Muscle of arm (tissue), 12 donors: ENCODE measurements around the gene JAG2. TPM values are rescaled to one million over a fixed set of nuclear protein-coding genes. Genes with fewer than 3 reads are reported as not detected.
A peak's percentile ranks its signal among the peaks of the same experiment; 100 is the strongest.

Experiments used
- DNase-seq: peaks from one replicate; pipeline ENCODE4 v3.0.0-alpha.2; 2013
- polyA plus RNA-seq, 12 donors: library from polyadenylated mRNA; unstranded; fragments of 120-200 nt; gene quantifications; one replicate each; pipeline ENCODE4 v1.2.1, GENCODE V29; 2013; ENCODE audit not compliant: insufficient read length in 12 of 12

JAG2 gene
- polyA plus RNA-seq, 12 donors: 23.7 to 54.1 (median 34.0) TPM; not detected in 1

- no peak for DNase-seq
These were observed 35.8 kb upstream of the JAG2 start for GRCh38 chr14:105204206-105204930.

DNA sequence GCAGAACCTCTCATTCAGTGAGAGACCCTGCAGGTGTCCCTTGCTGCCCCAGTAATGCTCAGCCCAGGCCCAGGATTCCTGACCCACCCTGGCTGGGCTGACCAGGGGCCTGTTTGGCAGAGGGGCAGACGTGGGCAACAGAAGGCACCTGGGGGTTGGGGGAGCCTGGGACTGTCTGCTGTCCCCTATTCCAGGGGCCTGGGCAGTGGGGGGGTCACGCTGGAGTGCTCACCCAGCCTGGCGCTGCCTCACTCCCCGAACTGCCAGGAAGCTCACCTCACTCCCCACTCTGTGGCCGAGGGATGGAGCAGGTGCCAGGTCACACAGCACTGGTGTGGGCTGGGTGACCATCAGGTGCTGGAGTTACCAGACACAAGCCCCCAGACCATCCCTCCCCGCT is 35.1 kb upstream of the JAG2 start:
- no peak for DNase-seq

- DNase-seq: no peak
These were observed 34.5 kb upstream of the JAG2 start for GRCh38 chr14:105203057-105203531.

- no peak for DNase-seq
These were observed 33.4 kb upstream of the JAG2 start for GRCh38 chr14:105201925-105202513.

DNA sequence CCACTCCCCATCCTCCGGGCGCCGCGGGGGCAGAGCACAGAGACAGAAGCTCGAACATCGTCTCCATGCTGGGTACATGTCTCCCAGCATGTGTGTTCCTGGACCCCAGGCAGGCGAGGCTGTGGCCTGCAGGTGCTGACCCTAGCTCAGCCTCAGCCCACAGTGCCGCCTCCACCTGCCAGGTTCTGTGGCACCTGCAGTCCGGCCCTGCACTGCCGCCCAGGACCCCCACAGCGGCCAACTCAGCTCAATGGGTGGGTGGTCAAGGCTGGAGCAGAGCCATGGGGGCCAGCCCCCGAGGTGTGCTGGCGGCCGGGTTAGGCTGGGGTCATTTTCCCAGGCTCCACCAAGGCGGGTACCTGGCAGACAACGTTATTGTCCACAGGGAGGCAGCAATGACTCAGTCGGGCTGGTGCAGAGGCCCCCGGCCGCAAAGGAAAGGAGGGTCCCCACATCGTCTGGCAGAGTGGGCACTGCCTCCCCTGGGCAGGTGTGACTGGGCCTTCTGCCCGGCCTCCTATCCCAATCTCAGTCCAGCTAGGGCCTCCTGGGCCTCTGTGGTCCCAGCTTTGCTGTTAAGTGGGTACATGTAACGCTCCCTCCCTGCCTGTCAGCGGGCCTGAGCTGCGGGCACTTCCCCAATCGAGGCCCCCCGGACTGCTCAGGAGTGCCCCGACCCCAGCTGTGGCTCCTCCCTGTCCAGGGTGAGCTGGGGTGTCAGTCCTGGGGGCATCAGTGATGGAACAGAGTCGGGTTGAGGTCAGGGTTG is 32.8 kb upstream of the JAG2 start:
- no peak for DNase-seq

DNA sequence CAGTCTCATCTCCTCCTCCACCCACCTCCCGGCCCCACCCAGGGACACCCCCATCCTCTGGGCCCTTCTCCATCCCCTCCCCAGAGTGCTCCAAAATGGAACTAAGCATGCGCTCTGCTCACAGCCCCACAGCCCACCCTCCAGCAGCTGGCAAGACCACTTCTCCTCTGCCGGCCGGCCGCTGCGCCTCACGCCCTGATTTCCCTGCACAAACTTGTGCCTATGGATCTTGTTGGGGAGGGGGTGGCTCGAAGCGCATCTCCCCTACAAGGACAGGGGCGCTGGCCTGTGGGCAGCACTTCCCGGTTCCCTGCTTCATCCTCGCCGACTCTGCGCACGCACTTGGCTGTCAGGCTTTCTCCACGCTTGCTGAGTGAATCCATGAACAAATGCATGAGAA is 32.1 kb upstream of the JAG2 start:
- DNase-seq: no peak

- no peak for DNase-seq
These were observed 31.5 kb upstream of the JAG2 start for GRCh38 chr14:105200074-105200473.

GRCh38 chr14:105199093-105199492 is 30.5 kb upstream of the JAG2 start:
- DNase-seq: no peak

DNA sequence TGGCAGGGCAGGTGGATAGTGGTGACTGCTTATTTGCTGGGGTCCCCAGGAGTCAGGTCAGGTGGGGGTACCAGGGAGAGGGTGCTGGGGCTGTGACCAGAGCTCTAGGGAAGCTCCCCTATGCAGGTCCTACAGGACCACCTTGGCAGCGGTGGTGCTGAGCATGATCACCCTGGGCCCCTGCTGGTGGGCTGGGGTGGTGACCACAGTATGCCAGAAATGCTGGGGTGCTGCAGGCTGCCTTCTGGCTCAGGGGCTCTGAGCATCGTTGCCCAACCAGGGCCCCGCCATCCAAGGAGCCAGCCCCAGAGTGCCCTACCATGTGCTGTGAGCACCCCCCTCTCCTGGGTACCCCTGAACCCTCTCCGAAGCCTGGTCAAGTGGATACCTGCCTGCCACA is 30.0 kb upstream of the JAG2 start:
- no peak for DNase-seq

DNA sequence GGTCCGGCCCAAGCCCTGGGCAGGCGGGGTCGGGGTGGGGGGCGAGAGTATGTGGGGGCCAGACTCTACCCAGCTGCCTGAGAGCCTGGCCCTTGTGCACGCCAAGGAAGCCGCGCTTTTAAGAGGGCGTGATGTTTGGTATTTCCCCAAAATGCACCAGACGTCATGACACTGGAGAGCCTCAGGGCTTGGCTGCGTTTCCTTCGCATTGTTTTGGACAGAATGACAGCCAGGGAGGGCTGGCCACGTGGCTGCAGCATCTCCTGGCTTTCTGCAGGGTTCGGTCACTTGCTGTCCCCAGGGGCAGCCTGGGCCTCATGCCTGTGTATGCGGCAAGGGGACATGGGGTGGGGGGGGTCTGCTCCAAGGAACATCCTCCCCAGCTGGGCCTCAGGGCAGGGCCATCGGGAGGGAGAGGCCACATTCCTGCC is 28.6 kb upstream of the JAG2 start:
- peak; percentile 85 for DNase-seq

DNA sequence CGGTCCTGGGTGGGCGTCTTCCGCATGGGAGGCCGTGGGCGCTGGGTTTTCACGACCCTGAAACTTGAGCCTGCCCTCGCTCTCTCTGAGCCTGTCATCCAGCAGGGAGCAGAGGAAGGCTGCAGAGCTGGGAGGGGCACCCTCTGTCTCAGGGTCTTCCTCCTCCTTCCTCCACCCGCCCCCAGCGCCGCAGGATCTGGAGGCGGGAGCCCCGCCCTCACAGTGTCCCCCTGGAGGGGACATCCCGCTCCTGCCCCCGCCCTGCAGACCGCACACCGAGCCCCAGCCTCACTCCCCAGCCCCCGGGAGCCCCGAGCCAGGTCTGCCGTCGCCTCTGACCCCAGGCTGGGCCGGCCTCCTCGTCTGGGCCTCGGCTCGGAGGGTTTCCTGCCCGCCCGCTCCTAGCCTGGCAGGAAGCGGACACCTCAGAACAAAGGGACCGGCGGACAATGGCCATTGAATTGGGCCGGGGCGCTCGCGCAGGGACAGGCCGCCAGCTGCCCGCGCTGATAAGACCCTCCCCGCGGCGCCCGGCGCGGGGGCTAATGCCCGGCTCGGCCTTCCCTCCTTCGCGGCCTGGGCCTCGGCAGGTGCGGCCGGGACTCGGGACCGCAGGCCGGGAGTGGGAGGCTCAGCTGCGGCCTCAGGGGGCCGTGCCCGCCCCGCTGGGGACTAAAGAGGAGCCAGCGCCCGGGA is 27.8 kb upstream of the JAG2 start:
- DNase-seq: no peak

DNA sequence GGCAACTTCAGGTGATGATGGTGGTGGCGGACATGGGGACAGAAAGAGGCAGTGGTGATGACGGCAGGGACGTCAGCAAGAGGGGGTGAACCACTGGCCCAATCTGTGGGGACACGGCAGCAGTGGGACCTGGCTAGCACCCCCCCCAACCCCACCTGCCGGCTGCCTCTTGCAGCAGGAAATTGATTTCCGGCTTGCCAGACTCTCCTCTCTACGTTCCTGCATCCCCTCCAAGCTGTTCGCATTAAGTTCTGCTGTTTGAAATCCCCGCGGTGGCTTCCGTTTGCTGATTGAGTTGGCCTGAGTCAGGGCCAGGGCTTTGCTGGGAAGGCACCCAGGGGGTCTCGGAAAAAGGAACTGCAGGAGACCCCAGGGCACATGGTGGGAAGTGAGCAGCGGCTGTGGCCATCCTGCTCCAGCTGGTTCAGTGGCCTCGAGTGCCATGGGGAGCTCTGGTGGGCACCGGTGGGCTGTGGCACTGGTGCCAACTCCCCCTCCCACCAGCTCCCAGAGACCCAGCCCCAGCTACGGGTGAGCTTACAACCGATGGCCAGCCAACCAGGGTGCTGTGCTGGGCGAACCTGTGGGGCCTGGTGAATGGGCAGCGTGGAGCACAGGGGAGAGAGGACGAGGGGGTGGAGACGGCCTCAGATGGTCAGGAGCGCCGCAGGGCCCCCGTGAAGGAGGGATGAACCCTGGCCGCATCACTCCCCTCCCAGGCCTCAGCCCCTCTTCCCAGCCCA is 27.1 kb upstream of the JAG2 start:
- no peak for DNase-seq

DNA sequence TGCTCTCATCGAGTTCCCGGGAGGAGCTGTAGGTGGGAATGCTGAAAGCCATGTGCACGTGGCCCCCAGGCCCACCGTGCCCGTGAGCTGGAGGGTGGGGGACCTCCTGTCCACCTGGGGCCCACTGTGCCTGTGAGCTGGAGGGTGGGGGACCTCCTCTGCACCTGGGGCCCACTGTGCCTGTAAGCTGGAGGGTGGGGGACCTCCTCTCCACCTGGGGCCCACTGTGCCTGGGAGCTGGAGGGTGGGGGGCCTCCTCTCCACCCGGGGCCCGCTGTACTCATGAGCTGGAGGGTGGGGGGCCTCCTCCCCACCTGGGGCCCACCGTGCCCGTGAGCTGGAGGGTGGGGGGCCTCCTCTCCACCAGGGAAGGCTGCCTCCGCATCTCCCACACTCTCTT is 26.5 kb upstream of the JAG2 start:
- DNase-seq: no peak

DNA sequence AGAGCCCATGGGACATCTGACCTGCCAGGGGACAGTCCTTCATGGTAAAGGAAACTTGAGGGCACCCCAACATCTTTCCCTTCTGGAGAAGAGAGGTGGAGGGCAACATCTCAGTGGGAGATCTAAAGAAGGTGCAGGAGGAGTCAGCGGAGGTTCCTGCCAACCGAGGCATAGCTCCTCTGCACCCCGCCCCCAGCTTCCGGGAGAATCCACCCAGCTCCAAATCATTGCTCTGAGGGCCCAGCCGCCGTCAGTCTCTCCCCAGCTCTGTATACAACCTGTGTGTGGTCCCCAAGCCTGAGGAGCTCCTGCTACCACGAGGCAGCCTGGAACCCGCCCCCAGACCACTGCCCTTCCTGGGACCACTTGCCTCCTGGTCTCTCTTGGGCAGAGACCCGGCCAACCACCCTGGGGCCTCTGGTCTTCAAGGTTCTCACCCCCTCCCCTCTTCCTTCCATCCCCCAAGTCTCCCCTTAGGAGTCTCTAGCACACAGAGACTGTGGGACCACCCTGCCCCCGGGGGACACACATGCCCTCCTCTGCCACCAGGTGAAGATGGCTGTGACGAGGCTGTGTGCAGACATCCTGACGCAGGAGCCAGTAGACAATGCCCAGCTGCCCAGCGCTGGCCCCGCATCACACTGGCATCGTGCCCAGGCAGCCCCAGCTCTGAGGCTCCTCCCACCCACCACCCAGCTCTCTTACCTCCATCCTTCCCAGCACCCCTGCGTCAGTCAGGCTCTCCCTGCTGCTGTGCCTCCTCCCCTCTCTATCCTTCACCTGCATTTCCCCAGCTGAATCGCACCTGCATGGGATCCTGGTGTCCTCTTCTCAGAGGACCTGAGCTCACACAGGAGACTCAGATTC is 25.6 kb upstream of the JAG2 start:
- DNase-seq: no peak

GRCh38 chr14:105192866-105193731 is 24.5 kb upstream of the JAG2 start:
- no peak for DNase-seq

- no peak for DNase-seq
These were observed 19.5 kb upstream of the JAG2 start for GRCh38 chr14:105187935-105188524.

- DNase-seq: no peak
These were observed 18.5 kb upstream of the JAG2 start for GRCh38 chr14:105187116-105187515.

- no peak for DNase-seq
These were observed 17.4 kb upstream of the JAG2 start for GRCh38 chr14:105185973-105186372.

- DNase-seq: no peak
These were observed 16.4 kb upstream of the JAG2 start for GRCh38 chr14:105185001-105185400.
